Hepatocyte (in vitro differentiated cells): ENCODE data around the gene CABP4. TPM values are rescaled to one million over a fixed set of nuclear protein-coding genes. Genes with fewer than 3 reads are reported as not detected.

Experiments
- DNase-seq: peaks from one replicate; pipeline ENCODE4 v3.0.0-alpha.2; 2016; ENCODE audit warnings: low spot score
- H2AFZ ChIP-seq: fragments of 200-600 bp; sonication (generic); 2 replicates; pipeline ENCODE4 v1.6.0; 2016; ENCODE audit warnings: antibody characterized with exemption, mild to moderate bottlenecking
- H3K27ac ChIP-seq: fragments of 200-600 bp; sonication (generic); 2 replicates; pipeline ENCODE4 v1.5.1; 2016; ENCODE audit warnings: mild to moderate bottlenecking
- H3K27me3 ChIP-seq: fragments of 200-600 bp; sonication (generic); 2 replicates; pipeline ENCODE4 v1.6.1; 2016
- H3K36me3 ChIP-seq: fragments of 200-600 bp; sonication (generic); replicated peaks from 2 replicates; pipeline ENCODE4 v1.5.1; 2016; ENCODE audit warnings: low read depth; ENCODE audit not compliant: insufficient read depth
- H3K4me1 ChIP-seq: fragments of 200-600 bp; sonication (generic); 2 replicates; pipeline ENCODE4 v1.5.1; 2016; ENCODE audit warnings: mild to moderate bottlenecking, moderate library complexity; ENCODE audit not compliant: insufficient read depth
- H3K4me2 ChIP-seq: fragments of 200-600 bp; sonication (generic); 2 replicates; pipeline ENCODE4 v1.6.0; 2016
- H3K4me3 ChIP-seq: fragments of 200-600 bp; sonication (generic); 2 replicates; pipeline ENCODE4 v1.5.1; 2016; ENCODE audit warnings: mild to moderate bottlenecking
- H3K79me2 ChIP-seq: fragments of 200-600 bp; sonication (generic); 2 replicates; pipeline ENCODE4 v1.6.0; 2017; ENCODE audit warnings: mild to moderate bottlenecking
- H3K9me2 ChIP-seq: fragments of 200-600 bp; sonication (generic); replicated peaks from 2 replicates; pipeline ENCODE4 v1.6.0; 2017; ENCODE audit warnings: mild to moderate bottlenecking; ENCODE audit not compliant: insufficient read depth
- H3K9me3 ChIP-seq: fragments of 200-600 bp; sonication (generic); 2 replicates; pipeline ENCODE4 v1.5.1; 2016; ENCODE audit warnings: low read depth, mild to moderate bottlenecking
- H4K20me1 ChIP-seq: fragments of 200-600 bp; sonication (generic); 2 replicates; pipeline ENCODE4 v1.6.0; 2016; ENCODE audit warnings: mild to moderate bottlenecking; ENCODE audit not compliant: insufficient read depth, poor library complexity, severe bottlenecking
- CTCF ChIP-seq: fragments of 200-600 bp; sonication (generic); IDR thresholded peaks from 2 replicates; pipeline ENCODE4 v1.5.1; 2016; ENCODE audit warnings: antibody characterized with exemption, mild to moderate bottlenecking; ENCODE audit not compliant: poor library complexity
- EZH2 ChIP-seq: fragments of 200-600 bp; sonication (generic); IDR thresholded peaks from 2 replicates; pipeline ENCODE4 v1.6.1; 2016; ENCODE audit warnings: antibody characterized with exemption, mild to moderate bottlenecking, borderline replicate concordance
- EZH2phosphoT487 ChIP-seq: fragments of 200-600 bp; sonication (generic); IDR thresholded peaks from one replicate; pipeline ENCODE4 v1.6.1; 2018; ENCODE audit warnings: antibody characterized with exemption, mild to moderate bottlenecking, low read depth, moderate library complexity; ENCODE audit not compliant: unreplicated experiment, severe bottlenecking
- WGBS: methylation state at CpG from one replicate; pipeline ENCODE4 v1.1.6; 2016; ENCODE audit warnings: low lambda C conversion rate; ENCODE audit errors: missing lambda C conversion rate; 5-methylcytosine and 5-hydroxymethylcytosine counted together
- polyA plus RNA-seq: library from polyadenylated mRNA; unstranded; fragments of >200 nt; fragmentation: Nextera tagmentation; extraction: Ambion mirVana; gene quantifications from 2 replicates; pipeline ENCODE4 v1.2.1, GENCODE V29; 2016
- total RNA-seq: library from RNA; depleted of rRNA; stranded (reverse); fragments of >200 nt; gene quantifications from 2 replicates; pipeline ENCODE4 v1.2.3, GENCODE V29; 2014

The CABP4 gene
- not detected in 2 replicates for total RNA-seq
- polyA plus RNA-seq: not detected in 2 replicates

- Histone ChIP-seq H3K27ac (no peak within 1 kb of the TSS), H3K36me3 (no peaks in the 10 kb centered on the region), H3K4me2 (no peak within 1 kb of the TSS), H3K79me2 (no peaks in the 10 kb centered on the region), H3K9me2 (no peaks in the 10 kb centered on the region), H3K4me3 (no peak within 1 kb of the TSS), H3K27me3 (no peaks in the 10 kb centered on the region), H3K9me3 (no peaks in the 10 kb centered on the region), H3K4me1 (no peaks in the 10 kb centered on the region), H4K20me1 (no peaks in the 10 kb centered on the region), H2AFZ (no peak within 1 kb of the TSS)
- TF ChIP-seq EZH2: no peak
- no peak for TF ChIP-seq EZH2phosphoT487
- TF ChIP-seq CTCF: no peak
- no peak for DNase-seq
- WGBS: 88% methylated on average over 3 of the region's 3 CpGs
Measured at GRCh38 chr11:67455054-67455453, at the start of gene CABP4. Gene CABP4 (plus strand): TSS chr11:67455354. CDS start chr11:67455424, 70 bp downstream.

- Histone ChIP-seq H3K9me2 (no peaks in the 10 kb centered on the region), H3K4me1 (peaks cover 6% of the 10 kb centered on the region)
Measured at GRCh38 chr11:67405688-67406339, 49.3 kb upstream of the CABP4 start.

GRCh38 chr11:67406420-67406968 is 48.7 kb upstream of the CABP4 start:
- DNase-seq: no peak
- peaks cover 5% of the 10 kb centered on the region for H3K4me1 ChIP-seq
- TF ChIP-seq CTCF: no peak
- TF ChIP-seq EZH2phosphoT487: no peak
- TF ChIP-seq EZH2: no peak
- H3K27me3 ChIP-seq: no peaks in the 10 kb centered on the region
- H4K20me1 ChIP-seq: no peaks in the 10 kb centered on the region
- H3K27ac ChIP-seq: no peak overlapping the region
- no peaks in the 10 kb centered on the region for H3K79me2 ChIP-seq
- no peak overlapping the region for H3K4me3 ChIP-seq
- H3K9me2 ChIP-seq: no peaks in the 10 kb centered on the region
- no peaks in the 10 kb centered on the region for H3K36me3 ChIP-seq
- no peak overlapping the region for H2AFZ ChIP-seq
- WGBS: 83% methylated on average over 10 of the region's 18 CpGs
- no peak overlapping the region for H3K4me2 ChIP-seq
- no peaks in the 10 kb centered on the region for H3K9me3 ChIP-seq

More at GRCh38 chr11:67405688-67406339, 49.3 kb upstream of the CABP4 start:
- Histone ChIP-seq H3K4me3 (no peak overlapping the region), H3K36me3 (no peaks in the 10 kb centered on the region), H4K20me1 (peaks cover 1% of the 10 kb centered on the region), H3K79me2 (peaks cover 6% of the 10 kb centered on the region), H3K27ac (no peak overlapping the region), H3K27me3 (no peaks in the 10 kb centered on the region), H3K4me2 (no peak overlapping the region), H2AFZ (no peak overlapping the region), H3K9me3 (no peaks in the 10 kb centered on the region)
- DNase-seq: no peak
- WGBS: 87% methylated on average over 9 of the region's 9 CpGs
- no peak for TF ChIP-seq CTCF
- no peak for TF ChIP-seq EZH2
- no peak for TF ChIP-seq EZH2phosphoT487
